SK-N-SH treated with all-trans-retinoic acid at 6 μM for 48 hours (cell line): ENCODE data around the gene RGR.

Experiments
- ATAC-seq: fragments of 200-7000 bp; cut with Tn5 transposase; 3 replicates; pipeline ENCODE4 v1.9.1; 2020; ENCODE audit warnings: mild to moderate bottlenecking, moderate library complexity
- ARNTL ChIP-seq: fragments of 450-650 bp; formaldehyde crosslinking; IDR thresholded peaks from 2 replicates; pipeline ENCODE4 v1.5.0; 2020; ENCODE audit warnings: low read depth, mild to moderate bottlenecking, moderate library complexity, borderline replicate concordance
- BACH2 ChIP-seq: fragments of 250-450 bp; sonication (Bioruptor Pico); IDR thresholded peaks from 2 replicates; pipeline ENCODE4 v1.9.0; 2021; ENCODE audit warnings: mild to moderate bottlenecking, borderline replicate concordance
- CREB5 ChIP-seq: fragments of 250-450 bp; sonication (Bioruptor Pico); IDR thresholded peaks from 2 replicates; pipeline ENCODE4 v1.5.1; 2020; ENCODE audit warnings: low read depth, mild to moderate bottlenecking, moderate library complexity
- CSDC2 ChIP-seq: fragments of 250-450 bp; sonication (Bioruptor Pico); IDR thresholded peaks from 2 replicates; pipeline ENCODE4 v1.5.0; 2020; ENCODE audit warnings: mild to moderate bottlenecking, moderate library complexity
- CSRNP3 ChIP-seq: fragments of 250-450 bp; sonication (Bioruptor Pico); IDR thresholded peaks from 2 replicates; pipeline ENCODE4 v1.5.1; 2021; ENCODE audit warnings: mild to moderate bottlenecking, moderate library complexity
- GLIS3 ChIP-seq: fragments of 250-450 bp; sonication (Bioruptor Pico); IDR thresholded peaks from 2 replicates; pipeline ENCODE4 v1.5.0; 2020; ENCODE audit warnings: mild to moderate bottlenecking, moderate library complexity
- ISL1 ChIP-seq: fragments of 250-450 bp; sonication (Bioruptor Pico); IDR thresholded peaks from 2 replicates; pipeline ENCODE4 v2.1.2; 2022; ENCODE audit warnings: mild to moderate bottlenecking, moderate library complexity
- OSR1 ChIP-seq: fragments of 250-450 bp; sonication (Bioruptor Pico); IDR thresholded peaks from 2 replicates; pipeline ENCODE4 v1.8.0; 2022; ENCODE audit warnings: moderate library complexity, mild to moderate bottlenecking, inconsistent platforms
- PATZ1 ChIP-seq: fragments of 250-450 bp; sonication (Bioruptor Pico); IDR thresholded peaks from 2 replicates; pipeline ENCODE4 v1.8.0; 2020; ENCODE audit warnings: mild to moderate bottlenecking, moderate library complexity, borderline replicate concordance
- POU6F1 ChIP-seq: fragments of 250-450 bp; sonication (Bioruptor Pico); IDR thresholded peaks from 2 replicates; pipeline ENCODE4 v1.8.0; 2021; ENCODE audit warnings: low read depth, mild to moderate bottlenecking, moderate library complexity, borderline replicate concordance
- PPARA ChIP-seq: fragments of 250-450 bp; sonication (Bioruptor Pico); IDR thresholded peaks from 2 replicates; pipeline ENCODE4 v1.5.0; 2020; ENCODE audit warnings: mild to moderate bottlenecking, borderline replicate concordance
- RARB ChIP-seq: fragments of 250-450 bp; sonication (Bioruptor Pico); IDR thresholded peaks from 2 replicates; pipeline ENCODE4 v1.8.0; 2021; ENCODE audit warnings: mild to moderate bottlenecking, moderate library complexity
- SNAI2 ChIP-seq: fragments of 250-450 bp; sonication (Bioruptor Pico); IDR thresholded peaks from 2 replicates; pipeline ENCODE4 v1.5.0; 2020; ENCODE audit warnings: mild to moderate bottlenecking, moderate library complexity
- TCF4 ChIP-seq: fragments of 250-450 bp; sonication (Bioruptor Pico); IDR thresholded peaks from 2 replicates; pipeline ENCODE4 v1.8.0; 2021; ENCODE audit warnings: mild to moderate bottlenecking, moderate library complexity, borderline replicate concordance
- TOX ChIP-seq: fragments of 250-450 bp; sonication (Bioruptor Pico); IDR thresholded peaks from 2 replicates; pipeline ENCODE4 v1.8.0; 2021; ENCODE audit warnings: mild to moderate bottlenecking, moderate library complexity, borderline replicate concordance
- TSHZ2 ChIP-seq: fragments of 250-450 bp; sonication (Bioruptor Pico); IDR thresholded peaks from 2 replicates; pipeline ENCODE4 v1.5.0; 2020; ENCODE audit warnings: mild to moderate bottlenecking, moderate library complexity
- ZFP30 ChIP-seq: fragments of 450-650 bp; formaldehyde crosslinking; IDR thresholded peaks from 2 replicates; pipeline ENCODE4 v1.5.0; 2022; ENCODE audit warnings: mild to moderate bottlenecking, moderate library complexity
- ZNF565 ChIP-seq: fragments of 450-650 bp; formaldehyde crosslinking; conservative IDR thresholded peaks from 2 replicates; pipeline ENCODE4 v1.5.0; 2020; ENCODE audit warnings: low read depth, mild to moderate bottlenecking, moderate library complexity
- ZNF70 ChIP-seq: fragments of 450-650 bp; formaldehyde crosslinking; IDR thresholded peaks from 2 replicates; pipeline ENCODE4 v1.5.0; 2020; ENCODE audit warnings: mild to moderate bottlenecking, moderate library complexity
- ZNF8 ChIP-seq: fragments of 450-650 bp; formaldehyde crosslinking; IDR thresholded peaks from 2 replicates; pipeline ENCODE4 v1.5.0; 2020; ENCODE audit warnings: mild to moderate bottlenecking, moderate library complexity

Gene RGR

GRCh38 chr10:84247496-84247895, 2.6 kb downstream of the RGR start (continued):
- TF ChIP-seq PPARA (CRISPR knock-in tag): no peak
- TF ChIP-seq RARB: no peak

GRCh38 chr10:84248794-84249193, 3.9 kb downstream of the RGR start:
- no peak for TF ChIP-seq POU6F1 (CRISPR knock-in tag)
- no peak for TF ChIP-seq OSR1 (CRISPR knock-in tag)
- no peak for TF ChIP-seq TOX (CRISPR knock-in tag)
- TF ChIP-seq BACH2: no peak
- no peak for TF ChIP-seq ARNTL (CRISPR knock-in tag)
- TF ChIP-seq ZFP30 (CRISPR knock-in tag): no peak
- TF ChIP-seq SNAI2 (CRISPR knock-in tag): no peak
- TF ChIP-seq GLIS3 (CRISPR knock-in tag): no peak
- no peak for TF ChIP-seq CSRNP3 (CRISPR knock-in tag)
- TF ChIP-seq TSHZ2 (CRISPR knock-in tag): no peak
- no peak for TF ChIP-seq ZNF565 (CRISPR knock-in tag)
- no peak for TF ChIP-seq ZNF8 (CRISPR knock-in tag)
- TF ChIP-seq ISL1 (CRISPR knock-in tag): no peak
- no peak for ATAC-seq

- TF ChIP-seq TCF4 (CRISPR knock-in tag) (no peak), CSRNP3 (CRISPR knock-in tag) (no peak), PATZ1 (CRISPR knock-in tag) (no peak), ARNTL (CRISPR knock-in tag) (no peak), CSDC2 (CRISPR knock-in tag) (no peak), ISL1 (CRISPR knock-in tag) (no peak), TOX (CRISPR knock-in tag) (no peak), TSHZ2 (CRISPR knock-in tag) (no peak), SNAI2 (CRISPR knock-in tag) (no peak), CREB5 (CRISPR knock-in tag) (no peak), ZNF70 (CRISPR knock-in tag) (no peak), POU6F1 (CRISPR knock-in tag) (no peak), PPARA (CRISPR knock-in tag) (no peak)
- ATAC-seq: no peak
Observed at GRCh38 chr10:84254552-84255478, 10.0 kb downstream of the RGR start.
